ENCODE measurements around the gene PROX2.

GRCh38 chr14:74890262-74890661 lies 14.3 kb upstream of the PROX2 start:
- TF ChIP-seq CTCF (IDR thresholded peaks at IDR 0.05) (no peak), POLR2A (IDR thresholded peaks at IDR 0.05) (no peak)
